ENCODE results near the gene TRAF2. TPM values are rescaled to one million over a fixed set of nuclear protein-coding genes. Genes with fewer than 3 reads are reported as not detected.

TRAF2 gene
- total and polyA plus RNA-seq, 2 of the 13 experiments (the other 11 are each of a cell fraction or from before 2014, with no cell fraction given): 12.4 to 13.6 TPM

- TF ChIP-seq ZNF639 (CRISPR knock-in tag; conservative IDR thresholded peaks at IDR 0.05) (peak; percentile 83), KDM4B (CRISPR knock-in tag; IDR thresholded peaks at IDR 0.05) (peak; percentile 49; the same call in 1 of the 2 replicates), ZNF225 (CRISPR knock-in tag; IDR thresholded peaks at IDR 0.05) (no peak; the same call in 1 of the 2 replicates), FOXC1 (CRISPR knock-in tag; IDR thresholded peaks at IDR 0.05; ENCODE audit: borderline replicate concordance) (peak; percentile 35; the same call in 1 of the 2 replicates), KAT8 (CRISPR knock-in tag; IDR thresholded peaks at IDR 0.05) (peak; percentile 66), ZNF841 (CRISPR knock-in tag; IDR thresholded peaks at IDR 0.05; ENCODE audit: borderline replicate concordance) (peak; percentile 14; the same call in 1 of the 2 replicates), FOSL2 (CRISPR knock-in tag; IDR thresholded peaks at IDR 0.05) (peak; percentile 35), ZNF382 (CRISPR knock-in tag; IDR thresholded peaks at IDR 0.05; ENCODE audit: borderline replicate concordance) (no peak), TP53 (CRISPR knock-in tag; conservative IDR thresholded peaks at IDR 0.05) (peak; percentile 95; the same call in 1 of the 2 replicates), HNRNPLL (IDR thresholded peaks at IDR 0.05; ENCODE audit: low read depth, low read length, poor library complexity, severe bottlenecking) (peak; percentile 58), ZNF792 (CRISPR knock-in tag; IDR thresholded peaks at IDR 0.05) (peak; percentile 57), HES4 (CRISPR knock-in tag; IDR thresholded peaks at IDR 0.05; ENCODE audit: borderline replicate concordance) (peak; percentile 69; the same call in 1 of the 2 replicates), THRA (CRISPR knock-in tag; IDR thresholded peaks at IDR 0.05; ENCODE audit: borderline replicate concordance) (0 out of 2 replicates have a peak, but pooled peaks have one; percentile 21), SP2 (CRISPR knock-in tag; IDR thresholded peaks at IDR 0.05) (peak; percentile 97), EP300 (IDR thresholded peaks at IDR 0.05; ENCODE audit: low read depth in 2 of 2, low read length in 2 of 2) (no peak), EP300 (CRISPR knock-in tag; IDR thresholded peaks at IDR 0.05; ENCODE audit: borderline replicate concordance) (peak; percentile 29; the same call in 1 of the 2 replicates), HMGXB4 (CRISPR knock-in tag; IDR thresholded peaks at IDR 0.05; ENCODE audit: borderline replicate concordance in 1 of 2, low read depth in 1 of 2) (peak in 1 of 2 experiments; percentile 37; a peak in 1 of 4 replicates), USF2 (IDR thresholded peaks at IDR 0.05; ENCODE audit: low read depth, low read length) (peak; percentile 55; the same call in 1 of the 2 replicates), USF2 (CRISPR knock-in tag; IDR thresholded peaks at IDR 0.05; ENCODE audit: borderline replicate concordance) (peak; percentile 72), SALL1 (CRISPR knock-in tag; IDR thresholded peaks at IDR 0.05) (peak; percentile 50)
These were observed 37.0 kb upstream of the TRAF2 start, which contains the start of gene PHPT1 (continued) for GRCh38 chr9:136849038-136849959.
